HG02588 (cell line): ENCODE measurements around the gene MYO1E.
A peak's percentile ranks its signal among the peaks of the same experiment; 100 is the strongest.
"Not testable (repeated sequence)": the region's sequence is repeated elsewhere in the genome, so short reads cannot be mapped to it uniquely, and the experiment has no call there.

Source experiments
- ATAC-seq: cut with Tn5 transposase; IDR thresholded peaks from one replicate; pipeline ENCODE4 v1.9.1; 2021; ENCODE audit warnings: mild to moderate bottlenecking, moderate library complexity; ENCODE audit not compliant: unreplicated experiment

Gene MYO1E

GRCh38 chr15:59352683-59353082 is 20.0 kb downstream of the MYO1E start:
- ATAC-seq, result no peak

- no peak for ATAC-seq
These were observed 20.5 kb downstream of the MYO1E start for GRCh38 chr15:59352189-59352588.

- no peak for ATAC-seq
These were observed 22.3 kb downstream of the MYO1E start for GRCh38 chr15:59350421-59350732.

- no peak for ATAC-seq
These were observed 22.8 kb downstream of the MYO1E start for GRCh38 chr15:59349680-59350420.

DNA sequence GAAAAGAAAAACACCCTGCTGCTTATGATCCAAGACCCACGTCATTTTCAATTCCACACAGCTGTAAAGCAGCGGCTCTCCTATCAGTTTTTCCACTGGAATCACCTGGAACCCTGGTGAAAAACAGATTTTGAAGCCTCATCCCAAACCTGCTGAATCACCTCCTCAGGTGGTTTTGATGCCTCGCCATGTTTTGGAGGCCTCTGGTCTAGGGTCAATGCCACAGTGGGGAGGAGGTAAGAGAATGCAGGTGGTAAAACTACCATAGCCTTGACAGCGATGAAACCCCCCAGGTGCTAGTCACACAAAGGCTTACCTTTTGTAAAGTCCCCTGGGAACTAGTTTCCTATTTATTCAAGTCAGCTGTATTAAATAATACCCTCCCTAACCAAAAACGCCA is 24.8 kb downstream of the MYO1E start:
- no peak for ATAC-seq

- ATAC-seq, result no peak
These were observed 25.7 kb downstream of the MYO1E start for GRCh38 chr15:59346951-59347350.

DNA sequence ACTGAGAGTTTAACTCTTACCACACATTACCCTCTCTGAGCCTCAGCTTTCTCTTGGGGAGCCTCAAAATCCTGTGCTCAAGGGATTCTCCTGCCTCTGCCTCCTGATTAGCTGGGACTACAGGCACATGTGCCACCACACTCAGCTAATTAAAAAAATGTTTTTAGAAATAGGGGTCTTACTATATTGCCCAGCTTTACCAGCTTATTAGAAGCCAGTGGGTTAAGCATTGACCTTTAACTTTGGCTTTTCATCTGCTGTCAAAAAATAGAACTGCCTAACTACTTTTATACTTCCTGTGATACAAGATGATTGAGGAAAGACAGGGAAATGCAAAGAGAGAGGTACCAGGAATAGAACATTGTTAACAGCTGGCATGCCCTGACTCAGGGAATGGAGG is 27.3 kb downstream of the MYO1E start:
- ATAC-seq, result no peak

- no peak for ATAC-seq
These were observed 28.4 kb downstream of the MYO1E start for GRCh38 chr15:59344311-59344710.

GRCh38 chr15:59340325-59340724 is 32.3 kb downstream of the MYO1E start:
- no peak for ATAC-seq

DNA sequence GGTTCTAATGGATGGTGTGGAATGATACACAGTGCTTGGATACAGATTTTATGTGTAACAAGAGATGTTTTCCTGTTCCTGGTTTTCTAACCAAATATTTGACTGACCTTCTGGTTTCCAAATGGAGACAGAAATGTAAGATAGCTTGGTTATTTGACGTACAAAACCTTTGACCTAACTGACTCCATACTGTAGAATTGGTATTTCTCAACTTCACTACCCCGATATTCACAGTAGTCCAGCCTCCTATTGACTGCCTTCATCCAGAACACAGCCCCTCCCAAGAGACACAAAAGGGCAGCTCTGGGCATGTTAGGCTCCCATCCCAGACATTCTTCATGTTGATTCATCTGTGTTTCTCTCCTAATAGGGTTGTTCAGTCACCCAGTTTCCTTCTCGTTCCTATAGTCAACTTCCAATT is 33.4 kb downstream of the MYO1E start:
- no peak for ATAC-seq

DNA sequence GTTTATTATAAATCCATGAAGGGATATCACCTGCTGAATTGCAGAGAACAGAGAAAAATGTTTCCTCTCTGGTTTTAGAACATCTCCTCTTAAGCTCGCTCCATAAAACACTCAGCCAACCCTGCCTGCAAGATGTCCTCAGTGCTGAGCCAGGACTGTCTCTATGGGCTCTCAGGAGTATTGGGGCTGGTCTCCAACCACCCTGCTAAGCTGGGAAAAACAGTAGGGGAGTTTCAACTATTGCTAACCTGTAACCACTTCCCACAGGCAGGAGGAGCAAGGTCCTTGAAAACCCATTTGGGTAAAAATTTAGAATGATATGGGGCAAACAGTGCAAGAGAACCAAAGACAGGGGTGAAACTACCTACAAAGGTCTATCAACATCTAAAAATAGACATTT is 34.3 kb downstream of the MYO1E start:
- no peak for ATAC-seq

GRCh38 chr15:59336725-59337124 is 35.9 kb downstream of the MYO1E start:
- ATAC-seq, result not testable (repeated sequence)

DNA sequence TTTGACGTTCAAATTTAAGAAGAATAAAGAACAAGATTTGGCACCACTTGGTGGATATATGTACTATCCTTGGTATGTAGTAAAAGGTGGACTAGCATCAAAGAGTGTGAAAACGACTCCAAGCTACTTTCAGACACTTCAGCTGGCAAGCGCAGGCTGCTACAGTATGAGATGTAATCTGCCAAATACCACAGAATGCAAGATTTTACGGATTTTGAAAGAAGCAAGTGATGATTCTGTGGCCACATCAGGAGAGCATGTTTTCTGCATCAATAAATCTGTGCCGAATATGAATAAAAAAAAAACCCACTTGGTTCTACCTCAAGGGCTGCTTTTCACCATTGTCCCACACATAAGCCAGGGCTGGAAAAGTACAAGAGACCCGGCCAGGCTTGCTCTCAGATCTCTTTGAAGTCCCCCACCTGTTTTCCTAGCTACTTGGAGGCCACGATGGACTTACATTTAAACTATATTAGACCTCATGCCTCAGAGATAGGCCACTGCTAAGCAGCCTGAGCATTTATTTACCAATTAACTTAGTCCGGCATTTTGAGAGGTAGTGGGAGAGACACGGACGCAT is 37.4 kb downstream of the MYO1E start:
- no peak for ATAC-seq

- no peak for ATAC-seq
These were observed 38.6 kb downstream of the MYO1E start for GRCh38 chr15:59334076-59334415.

GRCh38 chr15:59333401-59334075 is 39.1 kb downstream of the MYO1E start:
- no peak for ATAC-seq

GRCh38 chr15:59332009-59332408 is 40.7 kb downstream of the MYO1E start:
- no peak for ATAC-seq

GRCh38 chr15:59330649-59331048 is 42.0 kb downstream of the MYO1E start:
- no peak for ATAC-seq

- ATAC-seq, result no peak
These were observed 42.9 kb downstream of the MYO1E start for GRCh38 chr15:59329570-59330350.

DNA sequence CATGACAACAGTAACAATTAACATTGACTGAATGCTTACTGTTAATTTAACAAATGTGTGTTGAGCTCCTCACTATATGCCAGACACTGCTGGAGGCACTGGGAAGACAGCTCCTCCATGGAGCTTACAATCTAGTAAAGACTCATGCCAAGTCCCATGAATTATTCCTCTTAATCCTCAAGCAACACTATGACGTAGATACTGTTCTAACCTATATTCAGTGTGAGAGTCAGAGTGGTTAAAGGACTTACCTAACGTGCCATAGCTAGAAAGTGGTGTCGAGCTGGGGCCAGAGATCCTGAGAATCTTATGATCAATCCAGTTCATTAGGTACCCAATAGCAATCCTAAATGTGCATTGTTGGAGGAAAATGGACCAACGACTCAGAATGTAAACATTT is 43.6 kb downstream of the MYO1E start:
- ATAC-seq, result no peak

DNA sequence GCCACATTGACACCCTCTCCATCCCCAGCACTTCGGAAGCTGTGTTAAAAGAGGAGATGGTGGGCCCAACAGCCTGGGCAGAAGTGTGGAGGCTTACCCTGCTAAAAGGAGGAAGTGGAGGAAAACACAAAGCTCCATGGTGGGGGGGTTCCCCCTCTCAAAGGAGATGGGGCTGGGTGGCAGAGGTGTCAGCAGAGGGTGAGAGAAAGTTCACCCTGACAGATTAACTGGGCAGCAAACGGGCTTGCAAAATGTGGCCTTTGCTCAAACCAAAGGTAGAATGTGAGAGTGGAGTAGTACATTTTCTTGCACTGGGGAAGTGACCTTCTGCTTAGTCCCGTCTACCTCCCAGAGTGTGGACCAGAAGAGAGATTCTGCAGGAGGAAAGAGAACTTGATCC is 44.7 kb downstream of the MYO1E start:
- ATAC-seq, result peak; percentile 69

DNA sequence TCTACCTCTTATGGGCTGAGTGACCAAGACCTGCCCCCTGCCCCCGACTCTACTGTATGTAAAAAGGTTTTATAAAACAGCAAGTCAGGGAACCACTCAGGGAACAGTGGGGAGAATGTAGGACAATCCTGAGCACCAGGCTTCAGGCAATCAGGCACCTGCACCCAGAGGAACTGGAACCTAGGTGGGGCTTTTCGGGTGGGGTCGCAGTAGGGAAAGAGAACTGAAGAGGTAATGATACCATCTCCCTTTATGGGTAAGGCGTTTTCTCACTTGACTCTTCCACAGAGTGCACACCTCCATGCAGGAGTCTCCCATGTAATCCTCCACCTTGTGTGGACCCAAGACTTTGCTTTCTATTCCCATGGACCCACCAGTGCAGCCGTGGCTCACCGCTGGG is 45.8 kb downstream of the MYO1E start:
- ATAC-seq, result no peak
